Tibial artery (tissue), 4 donors: ENCODE measurements around the gene SUGCT.

Experiments used
- DNase-seq, 2 donors: peaks; one replicate each; pipeline ENCODE4 v3.0.0-alpha.2; 2019
- H3K27ac ChIP-seq, 2 donors: fragments of 200-600 bp; sonication (generic) in 1 of 2; 1 replicate in 1 of 2; 2 replicates in 1 of 2; pipeline ENCODE4 v1.5.1; 2018 to 2019; ENCODE audit warnings: mild to moderate bottlenecking in 1 of 2
- H3K27me3 ChIP-seq, 2 donors: fragments of 200-600 bp; sonication (generic) in 1 of 2; one replicate each; pipeline versions ENCODE4 v1.5.1 to v1.6.0; 2016 to 2019
- H3K36me3 ChIP-seq, 3 donors: fragments of 200-600 bp; sonication (generic) in 2 of 3; one replicate each; pipeline ENCODE4 v1.5.1; 2016 to 2019; ENCODE audit warnings: mild to moderate bottlenecking in 2 of 3
- H3K4me1 ChIP-seq, 4 donors: fragments of 200-600 bp; sonication (generic) in 2 of 4; 1 replicate in 3 of 4; 2 replicates in 1 of 4; pipeline ENCODE4 v1.5.1; 2016 to 2019
- H3K4me3 ChIP-seq, 2 donors: fragments of 200-600 bp; sonication (generic) in 1 of 2; 1 replicate in 1 of 2; 2 replicates in 1 of 2; pipeline ENCODE4 v1.5.1; 2018 to 2019; ENCODE audit warnings: mild to moderate bottlenecking in 2 of 2
- H3K9me3 ChIP-seq, 3 donors: fragments of 200-600 bp; sonication (generic) in 1 of 3; one replicate each; pipeline ENCODE4 v1.5.1; 2016 to 2019
- CTCF ChIP-seq, 2 experiments: fragments of 200-600 bp in 1 of 2; fragments of 450-650 bp in 1 of 2; IDR thresholded peaks; one replicate each; pipeline ENCODE4 v1.5.1; 2017 to 2019; ENCODE audit warnings: antibody characterized with exemption in 2 of 2, mild to moderate bottlenecking in 1 of 2, moderate library complexity in 1 of 2
- intact Hi-C: fragments of 100-400 bp; cut with DNase I; formaldehyde crosslinking; loops from one replicate; pipeline ENCODE4 v1.15.0; 2023; ENCODE audit warnings: low total_unique reads

The SUGCT gene

GRCh38 chr7:40654171-40654570, 519.4 kb downstream of the SUGCT start:
- no peaks in the 10 kb centered on the region for H3K27me3 ChIP-seq
- H3K36me3 ChIP-seq = no peaks in the 10 kb centered on the region
- H3K4me1 ChIP-seq = peaks cover 0 to 15% (median 5%) of the 10 kb centered on the region in 4 donors
- no peak for TF ChIP-seq CTCF (IDR thresholded peaks at IDR 0.05)
- no peaks in the 10 kb centered on the region for H3K9me3 ChIP-seq
- DNase-seq = no peak
- H3K4me3 ChIP-seq = no peak overlapping the region
- intact Hi-C loops = no loop called here
- H3K27ac ChIP-seq = no peak overlapping the region

DNA sequence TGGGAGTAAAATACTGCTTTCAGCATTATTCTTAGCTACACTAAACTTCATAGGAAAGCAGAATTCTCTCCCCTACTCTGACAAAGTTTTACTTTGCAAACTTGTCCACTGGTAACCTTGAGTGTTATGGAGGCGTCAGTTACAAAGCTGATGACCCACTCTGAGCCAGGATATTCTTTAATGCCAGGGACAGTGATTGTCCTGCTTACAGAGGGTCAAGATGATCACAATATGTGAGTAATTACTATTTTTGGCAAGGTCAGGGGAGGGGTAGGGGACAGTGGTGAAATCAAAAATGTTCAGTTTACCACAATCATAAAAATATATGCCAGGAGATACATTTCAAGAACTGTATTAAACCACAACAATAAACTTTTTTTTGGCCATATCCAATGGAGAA, 520.6 kb downstream of the SUGCT start:
- no peak for TF ChIP-seq CTCF (IDR thresholded peaks at IDR 0.05)
- intact Hi-C loops = no loop called here

GRCh38 chr7:40656349-40656748, 521.5 kb downstream of the SUGCT start:
- DNase-seq = no peak
- Histone ChIP-seq H3K4me3 (no peak overlapping the region), H3K4me1 (peaks cover 0 to 22% (median 8%) of the 10 kb centered on the region in 4 donors), H3K27me3 (no peaks in the 10 kb centered on the region), H3K36me3 (no peaks in the 10 kb centered on the region), H3K27ac (no peak overlapping the region), H3K9me3 (no peaks in the 10 kb centered on the region)
- TF ChIP-seq CTCF (IDR thresholded peaks at IDR 0.05) = no peak
- intact Hi-C loops = no loop called here

More for the DNA sequence above, 520.6 kb downstream of the SUGCT start:
- DNase-seq = no peak
- H3K27ac ChIP-seq = no peak overlapping the region
- no peaks in the 10 kb centered on the region for H3K36me3 ChIP-seq
- H3K4me1 ChIP-seq = peaks cover 0 to 22% (median 8%) of the 10 kb centered on the region in 4 donors
- H3K4me3 ChIP-seq = no peak overlapping the region
- no peaks in the 10 kb centered on the region for H3K9me3 ChIP-seq
- no peaks in the 10 kb centered on the region for H3K27me3 ChIP-seq

DNA sequence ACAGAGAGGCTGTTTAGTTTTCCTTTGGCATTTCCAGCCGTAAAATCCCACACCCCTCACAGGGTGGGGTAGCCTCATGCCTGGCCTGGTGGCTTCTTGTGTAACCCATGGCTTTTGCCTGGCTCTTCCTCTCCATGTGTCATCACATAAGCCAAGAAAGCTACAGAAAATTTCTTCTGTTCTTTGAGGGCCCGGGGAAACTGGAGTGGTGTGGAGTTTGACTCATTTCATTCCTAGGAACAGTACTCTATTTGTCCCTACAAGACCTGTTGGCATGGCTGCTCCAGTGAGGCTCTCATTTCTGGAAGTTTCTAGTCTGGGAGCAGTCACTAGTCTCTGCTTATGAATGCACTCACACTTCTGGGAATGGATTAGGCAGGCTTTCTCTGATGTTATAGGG, 523.9 kb downstream of the SUGCT start:
- Histone ChIP-seq H3K4me1 (peaks cover 0 to 33% (median 8%) of the 10 kb centered on the region in 4 donors), H3K36me3 (no peaks in the 10 kb centered on the region), H3K27me3 (no peaks in the 10 kb centered on the region), H3K4me3 (no peak overlapping the region), H3K9me3 (no peaks in the 10 kb centered on the region), H3K27ac (peak overlapping the region; percentile 35 to 43)
- no peak for TF ChIP-seq CTCF (IDR thresholded peaks at IDR 0.05)
- no peak for DNase-seq
- intact Hi-C loops = no loop called here

DNA sequence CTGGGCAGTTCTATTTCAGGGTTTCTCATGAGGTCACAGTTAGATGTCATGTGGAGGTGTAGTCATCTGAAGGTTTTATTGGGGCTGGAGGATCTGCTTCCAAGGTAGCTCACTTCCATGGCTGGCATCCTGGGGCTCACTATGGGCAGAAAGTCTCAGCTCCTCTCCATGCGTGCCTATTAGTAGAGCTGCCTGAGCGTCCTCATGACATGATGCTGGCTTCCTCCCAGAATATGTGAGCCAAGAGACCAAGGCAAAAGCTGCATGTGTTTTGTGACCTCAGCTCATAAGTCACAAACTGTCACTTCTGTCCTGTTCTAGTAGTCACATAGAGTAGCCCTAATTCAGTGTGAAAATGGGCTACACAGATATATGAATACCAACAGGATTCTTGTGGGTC, 524.4 kb downstream of the SUGCT start:
- no peak for DNase-seq
- intact Hi-C loops = no loop called here
- Histone ChIP-seq H3K9me3 (no peaks in the 10 kb centered on the region), H3K4me1 (peaks cover 0 to 33% (median 8%) of the 10 kb centered on the region in 4 donors), H3K27me3 (no peaks in the 10 kb centered on the region), H3K27ac (peak overlapping the region; percentile 35 to 43), H3K4me3 (no peak overlapping the region), H3K36me3 (no peaks in the 10 kb centered on the region)
- TF ChIP-seq CTCF (IDR thresholded peaks at IDR 0.05) = no peak

DNA sequence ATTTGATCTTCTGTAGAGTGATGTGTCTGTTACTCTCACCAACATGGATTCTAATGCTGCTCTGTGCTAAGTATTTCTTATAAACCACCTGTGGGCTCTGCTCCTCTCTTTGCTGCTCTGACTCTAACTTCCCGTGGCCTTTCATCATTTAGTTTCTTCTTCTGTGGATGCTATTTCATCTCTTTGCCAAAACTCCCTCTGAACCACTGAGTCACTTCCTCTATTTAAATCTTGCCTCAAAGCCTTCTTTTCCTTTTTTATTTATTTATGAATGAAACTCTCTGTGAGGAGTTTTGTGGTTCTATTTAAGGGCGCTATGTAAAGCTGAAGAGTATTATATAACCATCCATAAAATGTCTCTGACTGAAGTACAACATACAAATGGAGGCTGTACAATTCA, 538.5 kb downstream of the SUGCT start:
- Histone ChIP-seq H3K9me3 (no peaks in the 10 kb centered on the region), H3K4me1 (peaks cover 0 to 7% (median 0%) of the 10 kb centered on the region in 4 donors), H3K4me3 (no peak overlapping the region), H3K36me3 (no peaks in the 10 kb centered on the region), H3K27ac (no peak overlapping the region), H3K27me3 (no peaks in the 10 kb centered on the region)
- TF ChIP-seq CTCF (IDR thresholded peaks at IDR 0.05) = no peak
- DNase-seq = no peak
- intact Hi-C loops = no loop called here
